MCF 10A (cell line): ENCODE results near the gene STUB1. TPM values are rescaled to one million over a fixed set of nuclear protein-coding genes. Genes with fewer than 3 reads are reported as not detected.

Experiments
- BruUV-seq: library from RNA; stranded (reverse); fragments of 400-500 nt; replicated peaks from 2 replicates; lab custom pipeline; 2021; lab: Mats Ljungman, UMichigan
- CTCF ChIA-PET: fragments of 300-600 bp; sonication (Branson Sonifier 250); formaldehyde crosslinking; extraction: SDS; loops from one replicate; lab custom pipeline; 2021; ENCODE audit warnings: antibody characterized with exemption, inconsistent platforms; lab: Yijun Ruan, JAX
- POLR2A ChIA-PET: fragments of 300-600, 350-650 bp; sonication (Branson Sonifier 250); formaldehyde crosslinking; extraction: SDS; loops from one replicate; lab custom pipeline; 2020; ENCODE audit warnings: antibody characterized with exemption, inconsistent platforms; lab: Yijun Ruan, JAX
- DNase-seq: peaks from one replicate; pipeline ENCODE4 v3.0.0-alpha.2; 2018; ENCODE audit not compliant: unreplicated experiment
- H3K27ac Mint-ChIP-seq: one replicate; pipeline ENCODE4 v1.8.0; 2022; ENCODE audit warnings: mild to moderate bottlenecking, low read depth, mixed read lengths; ENCODE audit not compliant: unreplicated experiment
- H3K27me3 Mint-ChIP-seq: one replicate; pipeline ENCODE4 v1.8.0; 2022; ENCODE audit warnings: mixed read lengths; ENCODE audit not compliant: insufficient read depth, unreplicated experiment
- H3K36me3 Mint-ChIP-seq: one replicate; pipeline ENCODE4 v1.8.0; 2022; ENCODE audit warnings: mild to moderate bottlenecking, moderate library complexity, mixed read lengths; ENCODE audit not compliant: insufficient read depth, unreplicated experiment
- H3K4me1 Mint-ChIP-seq: one replicate; pipeline ENCODE4 v1.8.0; 2022; ENCODE audit warnings: mixed read lengths; ENCODE audit not compliant: insufficient read depth, unreplicated experiment
- H3K4me3 Mint-ChIP-seq: one replicate; pipeline ENCODE4 v1.8.0; 2022; ENCODE audit warnings: mild to moderate bottlenecking, moderate library complexity, mixed read lengths; ENCODE audit not compliant: unreplicated experiment
- H3K9me3 Mint-ChIP-seq: one replicate; pipeline ENCODE4 v1.8.0; 2022; ENCODE audit warnings: mixed read lengths; ENCODE audit not compliant: unreplicated experiment
- intact Hi-C: fragments of 100-400 bp; cut with micrococcal nuclease; formaldehyde crosslinking; loops from 2 replicates; pipeline ENCODE4 v1.14.1; 2022
- total RNA-seq: library from RNA; stranded (reverse); gene quantifications from 2 replicates; pipeline ENCODE4 v1.2.3, GENCODE V29; 2022
- TF ChIP-seq, protein P1 (sequence below): fragments of 200-600 bp; IDR thresholded peaks from one replicate; pipeline ENCODE4 v1.8.0; 2022; ENCODE audit warnings: antibody characterized with exemption, mild to moderate bottlenecking; ENCODE audit not compliant: unreplicated experiment

Gene STUB1
- total RNA-seq, 1 experiment from 2014 or later, result 124 TPM

DNA sequence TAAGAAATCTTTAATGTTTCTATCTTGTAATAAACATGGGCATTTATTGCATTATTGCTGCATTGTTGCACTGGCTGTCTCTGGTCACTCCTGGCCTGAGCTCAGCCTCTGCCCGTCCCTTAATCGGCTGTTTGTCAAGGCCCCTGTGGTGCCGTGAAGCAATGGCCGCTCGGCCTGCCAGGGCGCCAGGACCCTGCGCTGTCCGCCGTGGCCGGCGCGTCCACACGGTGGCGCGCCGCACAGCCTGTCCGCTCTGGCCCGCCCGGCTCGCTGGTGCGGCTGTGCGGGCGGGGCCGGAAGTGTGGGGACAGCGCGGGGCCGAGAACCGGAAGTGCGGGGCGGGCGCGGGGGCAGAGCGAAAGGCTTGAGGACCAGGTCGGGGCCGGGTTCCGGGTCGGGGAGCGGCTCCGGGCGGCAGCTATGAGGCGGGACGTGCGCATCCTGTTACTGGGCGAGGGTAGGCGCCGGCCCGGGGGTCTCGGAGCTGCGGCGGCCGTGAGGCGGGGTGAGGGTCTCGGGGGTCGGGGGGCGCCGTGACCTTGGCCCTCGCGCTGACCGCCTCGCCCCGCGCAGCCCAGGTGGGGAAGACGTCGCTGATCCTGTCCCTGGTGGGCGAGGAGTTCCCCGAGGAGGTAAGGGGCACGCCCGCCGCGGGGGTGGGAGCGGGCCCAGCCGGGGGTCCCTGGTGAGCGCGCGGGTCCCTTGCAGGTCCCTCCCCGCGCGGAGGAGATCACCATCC is 12.3 kb upstream of the STUB1 start, which contains the start of gene RHOT2:
Gene RHOT2 (plus strand): TSS at position 353 of the 739 bp plus-strand sequence. CDS start 68 bp downstream, at position 421.
- Mint-ChIP-seq H3K27ac (peak within 1 kb of the TSS; percentile 85), H3K27me3 (no peaks in the 10 kb centered on the region)
- CTCF ChIA-PET, result interaction anchor here (0.6 to 2.3 kb wide), 16 partner anchors 9 to 325 kb away, joined by 3 to 9 read pairs (median 3); partner anchors contain the start of genes CCDC78, MCRIP2, METTL26 and WDR24

DNA sequence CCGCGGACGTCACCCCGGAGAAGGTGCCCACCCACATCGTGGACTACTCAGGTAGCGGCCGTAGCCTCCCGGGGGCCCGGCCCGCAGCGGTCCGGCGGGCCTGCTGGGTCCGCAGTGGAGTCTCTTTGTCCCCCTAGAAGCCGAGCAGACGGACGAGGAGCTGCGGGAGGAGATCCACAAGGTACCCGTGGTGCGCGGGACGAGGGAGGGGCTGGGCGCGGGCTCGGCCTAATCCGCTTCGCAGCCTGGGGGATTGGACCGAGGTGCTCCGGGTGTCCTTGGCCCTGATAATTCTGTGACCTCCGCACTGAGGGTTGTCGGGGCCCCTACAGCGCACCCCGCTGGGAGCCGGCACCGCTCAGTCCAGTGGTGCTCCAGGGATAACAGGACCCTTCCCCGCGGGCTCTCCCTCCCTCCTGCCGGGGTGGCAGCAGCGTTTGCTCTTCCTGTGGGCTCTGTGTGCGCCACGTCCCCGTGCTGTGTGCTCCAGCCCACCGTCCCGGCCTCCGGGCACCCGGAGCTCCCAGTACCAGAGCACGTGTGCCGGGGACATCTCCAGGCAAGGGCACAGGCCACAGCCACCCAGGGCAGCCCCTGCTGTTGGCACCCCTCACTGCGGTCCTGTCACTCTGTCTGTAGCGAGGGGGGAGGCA is 11.6 kb upstream of the STUB1 start:
- no peaks in the 10 kb centered on the region for H3K4me1 Mint-ChIP-seq
- no TSS peak for BruUV-seq
- DNase-seq, result no peak
- no peaks in the 10 kb centered on the region for H3K9me3 Mint-ChIP-seq
- ChIA-PET POLR2A (interaction anchor here (0.9 to 3.2 kb wide), 15 partner anchors 8 to 244 kb away, joined by 3 to 17 read pairs (median 5); partner anchors contain the start of genes CAPN15, METTL26, STUB1 and WDR24), CTCF (interaction anchor here (1.0 to 2.3 kb wide), 8 partner anchors 8 to 92 kb away, joined by 3 to 9 read pairs (median 6); partner anchors contain the start of gene WDR90)
- peak overlapping the region; percentile 85 for H3K27ac Mint-ChIP-seq
- intact Hi-C loops, result no loop called here
- TF ChIP-seq, protein P1, sequence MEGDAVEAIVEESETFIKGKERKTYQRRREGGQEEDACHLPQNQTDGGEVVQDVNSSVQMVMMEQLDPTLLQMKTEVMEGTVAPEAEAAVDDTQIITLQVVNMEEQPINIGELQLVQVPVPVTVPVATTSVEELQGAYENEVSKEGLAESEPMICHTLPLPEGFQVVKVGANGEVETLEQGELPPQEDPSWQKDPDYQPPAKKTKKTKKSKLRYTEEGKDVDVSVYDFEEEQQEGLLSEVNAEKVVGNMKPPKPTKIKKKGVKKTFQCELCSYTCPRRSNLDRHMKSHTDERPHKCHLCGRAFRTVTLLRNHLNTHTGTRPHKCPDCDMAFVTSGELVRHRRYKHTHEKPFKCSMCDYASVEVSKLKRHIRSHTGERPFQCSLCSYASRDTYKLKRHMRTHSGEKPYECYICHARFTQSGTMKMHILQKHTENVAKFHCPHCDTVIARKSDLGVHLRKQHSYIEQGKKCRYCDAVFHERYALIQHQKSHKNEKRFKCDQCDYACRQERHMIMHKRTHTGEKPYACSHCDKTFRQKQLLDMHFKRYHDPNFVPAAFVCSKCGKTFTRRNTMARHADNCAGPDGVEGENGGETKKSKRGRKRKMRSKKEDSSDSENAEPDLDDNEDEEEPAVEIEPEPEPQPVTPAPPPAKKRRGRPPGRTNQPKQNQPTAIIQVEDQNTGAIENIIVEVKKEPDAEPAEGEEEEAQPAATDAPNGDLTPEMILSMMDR, result no peak
- H3K27me3 Mint-ChIP-seq, result no peaks in the 10 kb centered on the region
- peaks cover 29% of the 10 kb centered on the region for H3K36me3 Mint-ChIP-seq
- H3K4me3 Mint-ChIP-seq, result peak overlapping the region; percentile 75

More for the DNA sequence above, 12.3 kb upstream of the STUB1 start, which contains the start of gene RHOT2:
- Mint-ChIP-seq H3K4me3 (peak within 1 kb of the TSS; percentile 75), H3K36me3 (peaks cover 23% of the 10 kb centered on the region), H3K9me3 (no peaks in the 10 kb centered on the region), H3K4me1 (no peaks in the 10 kb centered on the region)
- peak; percentile 87 for DNase-seq
- intact Hi-C loops, result no loop called here
- BruUV-seq, result no TSS peak
- POLR2A ChIA-PET, result interaction anchor here (0.6 to 3.2 kb wide), 17 partner anchors 8 to 244 kb away, joined by 3 to 17 read pairs (median 4); partner anchors contain the start of genes CAPN15, METTL26, STUB1 and WDR24
- TF ChIP-seq, protein P1, result peak; percentile 67

DNA sequence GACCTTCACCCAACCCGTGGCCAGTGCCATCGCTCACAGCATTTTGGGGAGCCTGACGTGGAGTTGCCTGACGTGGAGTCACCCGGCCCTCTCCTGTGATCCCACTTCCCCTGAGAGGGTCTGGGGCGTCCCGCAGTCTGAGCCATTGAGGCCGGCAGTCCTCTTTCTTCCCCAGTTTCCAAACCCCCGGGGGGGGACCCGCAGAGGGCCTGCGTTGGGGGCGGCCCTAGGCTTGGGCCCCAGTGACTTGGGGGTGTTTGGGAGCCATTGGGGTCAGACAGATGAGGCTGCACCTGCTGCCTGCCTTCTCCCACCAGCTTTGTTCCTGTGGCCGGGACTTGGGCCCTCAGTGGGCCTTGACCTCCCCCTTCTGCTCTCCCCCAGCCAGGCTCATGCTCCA is 10.5 kb upstream of the STUB1 start:
- intact Hi-C loops, result no loop called here
- Mint-ChIP-seq H3K9me3 (no peaks in the 10 kb centered on the region), H3K4me1 (no peaks in the 10 kb centered on the region), H3K27ac (no peak overlapping the region), H3K4me3 (peak overlapping the region; percentile 75), H3K36me3 (peaks cover 37% of the 10 kb centered on the region), H3K27me3 (no peaks in the 10 kb centered on the region)
- POLR2A ChIA-PET, result interaction anchor here (0.7 to 3.2 kb wide), 5 partner anchors 11 to 46 kb away, joined by 3 to 17 read pairs (median 6); partner anchors contain the start of genes STUB1 and WDR90
- no peak for DNase-seq
- CTCF ChIA-PET, result interaction anchor here (1.0 kb wide), 1 partner anchor 9 kb away, joined by 6 read pairs; no protein-coding TSS in a partner anchor
- no TSS peak for BruUV-seq
- TF ChIP-seq, protein P1, result no peak
